K562 (cell line): ENCODE data around the gene TUBD1. TPM values are rescaled to one million over a fixed set of nuclear protein-coding genes. Genes with fewer than 3 reads are reported as not detected.

ENCODE experiments used
- CXXC5 ChIP-seq: fragments of 250-450 bp; sonication (Bioruptor Pico); IDR thresholded peaks from 2 replicates; pipeline ENCODE4 v1.8.0; 2022; ENCODE audit warnings: inconsistent platforms, mild to moderate bottlenecking, moderate library complexity
- HIVEP1 ChIP-seq: fragments of 250-450 bp; sonication (Bioruptor Pico); IDR thresholded peaks from 2 replicates; pipeline ENCODE4 v1.4.0; 2020; ENCODE audit warnings: mild to moderate bottlenecking
- HSF4 ChIP-seq: fragments of 250-450 bp; sonication (Bioruptor Pico); IDR thresholded peaks from 2 replicates; pipeline ENCODE4 v2.1.2; 2022; ENCODE audit warnings: mild to moderate bottlenecking, moderate library complexity, borderline replicate concordance
- MED1 ChIP-seq: sonication (generic); formaldehyde crosslinking; IDR thresholded peaks from 2 replicates; pipeline ENCODE4 v1.8.1; 2023; ENCODE audit warnings: missing genetic modification reagents, borderline replicate concordance
- NFE2 ChIP-seq: IDR thresholded peaks from 2 replicates; pipeline ENCODE4 v1.6.1; 2014; ENCODE audit warnings: antibody characterized with exemption, low read depth
- NFE2L1 ChIP-seq: fragments of 450-650 bp; IDR thresholded peaks from 2 replicates; pipeline ENCODE4 v1.6.1; 2016; ENCODE audit warnings: missing genetic modification characterization, low read depth, mild to moderate bottlenecking, missing compliant biosample characterization, moderate library complexity, borderline replicate concordance
- NFIX ChIP-seq: fragments of 250-450 bp; sonication (Bioruptor Pico); IDR thresholded peaks from 2 replicates; pipeline ENCODE4 v1.4.0; 2020; ENCODE audit warnings: low read depth, mild to moderate bottlenecking, moderate library complexity
- PML ChIP-seq: IDR thresholded peaks from 2 replicates; pipeline ENCODE4 v1.6.1; 2012; ENCODE audit warnings: low read length, inconsistent platforms
- POLR3A ChIP-seq: IDR thresholded peaks from 2 replicates; pipeline ENCODE4 v1.6.1; 2011; ENCODE audit warnings: borderline replicate concordance, mild to moderate bottlenecking, moderate library complexity; ENCODE audit not compliant: insufficient read length, insufficient read depth; ENCODE audit errors: extremely low read depth
- POU5F1 ChIP-seq: fragments of 150-350 bp; IDR thresholded peaks from 2 replicates; pipeline ENCODE4 v1.6.1; 2014; ENCODE audit warnings: borderline replicate concordance, low read length, low read depth, mild to moderate bottlenecking; ENCODE audit not compliant: partially characterized antibody
- XRCC4 ChIP-seq: IDR thresholded peaks from one replicate; pipeline ENCODE4 v1.6.1; 2011; ENCODE audit not compliant: insufficient read depth, insufficient read length; ENCODE audit errors: extremely low read depth
- ZNF224 ChIP-seq: sonication (generic); formaldehyde crosslinking; IDR thresholded peaks from 2 replicates; pipeline ENCODE4 v1.8.0; 2022; ENCODE audit warnings: mild to moderate bottlenecking, missing genetic modification reagents
- ZNF79 ChIP-seq: fragments of 250-450 bp; sonication (Bioruptor Pico); IDR thresholded peaks from 2 replicates; pipeline ENCODE4 v1.4.0; 2020; ENCODE audit warnings: low read depth, mild to moderate bottlenecking, moderate library complexity
- polyA plus RNA-seq, 8 experiments: library from polyadenylated mRNA; depleted of rRNA in 4 of 8; stranded (reverse) in 5 of 8; unstranded in 3 of 8; fragments of >200 nt; fragmentation: Nextera tagmentation in 2 of 8; fragmentation: Illumina TruSeq in 1 of 8; extraction: Ambion mirVana in 2 of 8; extraction: Trizol in 1 of 8; gene quantifications; 2 replicates each; pipeline versions ENCODE4 v1.2.1 to v1.2.3, GENCODE V29; 2011 to 2014; ENCODE audit warnings: inconsistent platforms in 1 of 8, missing spikeins in 1 of 8
- total RNA-seq, 7 experiments: library from RNA; depleted of rRNA in 6 of 7; stranded (reverse); fragments of >200 nt in 6 of 7; fragmentation: Illumina TruSeq in 2 of 7; extraction: Trizol in 2 of 7; gene quantifications; 2 replicates each; pipeline versions ENCODE4 v1.2.1 to v1.2.3, GENCODE V29; 2011 to 2021; ENCODE audit warnings: low replicate concordance in 1 of 7
- TF ChIP-seq, protein P1 (sequence below): fragments of 450-650 bp; IDR thresholded peaks from 2 replicates; pipeline ENCODE4 v1.6.1; 2016; ENCODE audit warnings: mild to moderate bottlenecking
- TF ChIP-seq, protein P2 (sequence below), 2 experiments: fragments of 450-650 bp; IDR thresholded peaks; 2 replicates each; pipeline ENCODE4 v1.6.1; 2016
- TF ChIP-seq, protein P3 (sequence below): fragments of 450-650 bp; IDR thresholded peaks from 2 replicates; pipeline ENCODE4 v1.7.1; 2018; ENCODE audit warnings: mild to moderate bottlenecking, low read depth; ENCODE audit not compliant: partially characterized antibody
- TF ChIP-seq, protein P4 (sequence below): fragments of 450-650 bp; formaldehyde crosslinking; IDR thresholded peaks from 2 replicates; pipeline ENCODE4 v1.4.0; 2020; ENCODE audit warnings: mild to moderate bottlenecking, moderate library complexity

Gene TUBD1
- total and polyA plus RNA-seq, 9 of the 15 experiments (the other 6 are each of a cell fraction or from before 2014, with no cell fraction given) = 10.8 to 35.3 (median 17.9) TPM

DNA sequence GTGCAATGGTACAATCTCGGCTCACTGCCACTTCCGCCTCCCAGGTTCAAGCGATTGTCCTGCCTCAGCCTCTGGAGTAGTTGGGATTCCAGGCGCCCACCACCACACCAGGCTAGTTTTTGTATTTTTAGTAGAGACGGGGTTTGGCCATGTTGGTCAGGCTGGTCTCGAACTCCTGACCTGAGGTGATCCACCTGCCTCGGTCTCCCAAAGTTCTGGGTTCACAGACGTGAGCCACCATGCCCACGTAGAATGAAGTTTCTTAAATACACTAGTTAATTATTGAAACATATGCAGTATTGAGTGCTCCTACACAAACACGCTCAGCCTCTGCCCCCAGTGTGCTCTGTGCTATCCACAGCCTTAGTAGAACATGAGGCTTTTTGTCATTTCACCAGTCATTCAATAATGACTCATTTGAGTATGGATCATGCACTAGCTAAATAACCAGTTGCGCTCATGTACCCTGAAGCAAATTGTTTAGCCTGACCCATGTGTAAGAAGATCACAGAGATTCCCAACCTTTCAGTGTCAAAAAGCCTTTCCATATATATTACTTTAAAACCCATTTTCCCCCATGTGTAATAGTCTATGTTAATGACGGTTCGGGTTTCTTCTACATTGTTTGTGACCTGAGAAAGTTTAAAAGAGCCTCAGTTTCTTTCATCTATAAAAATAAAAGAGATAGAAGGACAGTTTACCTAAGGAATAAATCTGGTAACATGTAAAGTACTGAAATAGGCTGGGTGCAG is 49.7 kb downstream of the TUBD1 start (continued):
- TF ChIP-seq, protein P1, sequence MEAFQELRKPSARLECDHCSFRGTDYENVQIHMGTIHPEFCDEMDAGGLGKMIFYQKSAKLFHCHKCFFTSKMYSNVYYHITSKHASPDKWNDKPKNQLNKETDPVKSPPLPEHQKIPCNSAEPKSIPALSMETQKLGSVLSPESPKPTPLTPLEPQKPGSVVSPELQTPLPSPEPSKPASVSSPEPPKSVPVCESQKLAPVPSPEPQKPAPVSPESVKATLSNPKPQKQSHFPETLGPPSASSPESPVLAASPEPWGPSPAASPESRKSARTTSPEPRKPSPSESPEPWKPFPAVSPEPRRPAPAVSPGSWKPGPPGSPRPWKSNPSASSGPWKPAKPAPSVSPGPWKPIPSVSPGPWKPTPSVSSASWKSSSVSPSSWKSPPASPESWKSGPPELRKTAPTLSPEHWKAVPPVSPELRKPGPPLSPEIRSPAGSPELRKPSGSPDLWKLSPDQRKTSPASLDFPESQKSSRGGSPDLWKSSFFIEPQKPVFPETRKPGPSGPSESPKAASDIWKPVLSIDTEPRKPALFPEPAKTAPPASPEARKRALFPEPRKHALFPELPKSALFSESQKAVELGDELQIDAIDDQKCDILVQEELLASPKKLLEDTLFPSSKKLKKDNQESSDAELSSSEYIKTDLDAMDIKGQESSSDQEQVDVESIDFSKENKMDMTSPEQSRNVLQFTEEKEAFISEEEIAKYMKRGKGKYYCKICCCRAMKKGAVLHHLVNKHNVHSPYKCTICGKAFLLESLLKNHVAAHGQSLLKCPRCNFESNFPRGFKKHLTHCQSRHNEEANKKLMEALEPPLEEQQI = no peak
- TF ChIP-seq CXXC5 (CRISPR knock-in tag) (no peak), XRCC4 (no peak), POU5F1 (no peak), HSF4 (CRISPR knock-in tag) (no peak), NFE2L1 (no peak), MED1 (CRISPR knock-in tag) (no peak), ZNF224 (CRISPR knock-in tag) (no peak), ZNF79 (CRISPR knock-in tag) (no peak), NFIX (no peak), HIVEP1 (no peak), NFE2 (peak; percentile 52), POLR3A (no peak), PML (peak; percentile 88; the same call in 1 of the 2 replicates)
- TF ChIP-seq, protein P2, sequence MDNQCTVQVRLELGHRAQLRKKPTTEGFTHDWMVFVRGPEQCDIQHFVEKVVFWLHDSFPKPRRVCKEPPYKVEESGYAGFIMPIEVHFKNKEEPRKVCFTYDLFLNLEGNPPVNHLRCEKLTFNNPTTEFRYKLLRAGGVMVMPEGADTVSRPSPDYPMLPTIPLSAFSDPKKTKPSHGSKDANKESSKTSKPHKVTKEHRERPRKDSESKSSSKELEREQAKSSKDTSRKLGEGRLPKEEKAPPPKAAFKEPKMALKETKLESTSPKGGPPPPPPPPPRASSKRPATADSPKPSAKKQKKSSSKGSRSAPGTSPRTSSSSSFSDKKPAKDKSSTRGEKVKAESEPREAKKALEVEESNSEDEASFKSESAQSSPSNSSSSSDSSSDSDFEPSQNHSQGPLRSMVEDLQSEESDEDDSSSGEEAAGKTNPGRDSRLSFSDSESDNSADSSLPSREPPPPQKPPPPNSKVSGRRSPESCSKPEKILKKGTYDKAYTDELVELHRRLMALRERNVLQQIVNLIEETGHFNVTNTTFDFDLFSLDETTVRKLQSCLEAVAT (IDR thresholded peaks at IDR 0.05) = peak; percentile 29 to 72
- TF ChIP-seq, protein P3, sequence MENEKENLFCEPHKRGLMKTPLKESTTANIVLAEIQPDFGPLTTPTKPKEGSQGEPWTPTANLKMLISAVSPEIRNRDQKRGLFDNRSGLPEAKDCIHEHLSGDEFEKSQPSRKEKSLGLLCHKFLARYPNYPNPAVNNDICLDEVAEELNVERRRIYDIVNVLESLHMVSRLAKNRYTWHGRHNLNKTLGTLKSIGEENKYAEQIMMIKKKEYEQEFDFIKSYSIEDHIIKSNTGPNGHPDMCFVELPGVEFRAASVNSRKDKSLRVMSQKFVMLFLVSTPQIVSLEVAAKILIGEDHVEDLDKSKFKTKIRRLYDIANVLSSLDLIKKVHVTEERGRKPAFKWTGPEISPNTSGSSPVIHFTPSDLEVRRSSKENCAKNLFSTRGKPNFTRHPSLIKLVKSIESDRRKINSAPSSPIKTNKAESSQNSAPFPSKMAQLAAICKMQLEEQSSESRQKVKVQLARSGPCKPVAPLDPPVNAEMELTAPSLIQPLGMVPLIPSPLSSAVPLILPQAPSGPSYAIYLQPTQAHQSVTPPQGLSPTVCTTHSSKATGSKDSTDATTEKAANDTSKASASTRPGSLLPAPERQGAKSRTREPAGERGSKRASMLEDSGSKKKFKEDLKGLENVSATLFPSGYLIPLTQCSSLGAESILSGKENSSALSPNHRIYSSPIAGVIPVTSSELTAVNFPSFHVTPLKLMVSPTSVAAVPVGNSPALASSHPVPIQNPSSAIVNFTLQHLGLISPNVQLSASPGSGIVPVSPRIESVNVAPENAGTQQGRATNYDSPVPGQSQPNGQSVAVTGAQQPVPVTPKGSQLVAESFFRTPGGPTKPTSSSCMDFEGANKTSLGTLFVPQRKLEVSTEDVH = peak; percentile 68
- TF ChIP-seq, protein P4, sequence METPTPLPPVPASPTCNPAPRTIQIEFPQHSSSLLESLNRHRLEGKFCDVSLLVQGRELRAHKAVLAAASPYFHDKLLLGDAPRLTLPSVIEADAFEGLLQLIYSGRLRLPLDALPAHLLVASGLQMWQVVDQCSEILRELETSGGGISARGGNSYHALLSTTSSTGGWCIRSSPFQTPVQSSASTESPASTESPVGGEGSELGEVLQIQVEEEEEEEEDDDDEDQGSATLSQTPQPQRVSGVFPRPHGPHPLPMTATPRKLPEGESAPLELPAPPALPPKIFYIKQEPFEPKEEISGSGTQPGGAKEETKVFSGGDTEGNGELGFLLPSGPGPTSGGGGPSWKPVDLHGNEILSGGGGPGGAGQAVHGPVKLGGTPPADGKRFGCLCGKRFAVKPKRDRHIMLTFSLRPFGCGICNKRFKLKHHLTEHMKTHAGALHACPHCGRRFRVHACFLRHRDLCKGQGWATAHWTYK = peak; percentile 96
